RPMI7951 (cell line): ENCODE data around the gene RAB31. TPM values are rescaled to one million over a fixed set of nuclear protein-coding genes. Genes with fewer than 3 reads are reported as not detected.
"Not testable (repeated sequence)": the region's sequence is repeated elsewhere in the genome, so short reads cannot be mapped to it uniquely, and the experiment has no call there.

Experiments used
- DNase-seq: peaks from one replicate; pipeline ENCODE4 v3.0.0-alpha.2; 2012; ENCODE audit warnings: low read depth
- total RNA-seq: library from RNA; depleted of rRNA; stranded (reverse); fragments of >200 nt; shearing (Covaris generic); gene quantifications from 2 replicates; pipeline ENCODE4 v1.2.3, GENCODE V29; 2014; rRNA removed

The RAB31 gene
- 34.2 and 41.7 TPM in 2 replicates for total RNA-seq

- peak; percentile 71 for DNase-seq
Measured at GRCh38 chr18:9708057-9708433, at the start of gene RAB31. Gene RAB31 (plus strand): TSS chr18:9708301. CDS start chr18:9708406, 105 bp downstream.

GRCh38 chr18:9659499-9660375 is 48.4 kb upstream of the RAB31 start:
- DNase-seq: no peak

- no peak for DNase-seq
Measured at GRCh38 chr18:9661564-9661963, 46.5 kb upstream of the RAB31 start.

- no peak for DNase-seq
Measured at GRCh38 chr18:9663377-9663776, 44.7 kb upstream of the RAB31 start.

GRCh38 chr18:9665314-9665713 is 42.8 kb upstream of the RAB31 start:
- DNase-seq: no peak

GRCh38 chr18:9666548-9666947 is 41.6 kb upstream of the RAB31 start:
- no peak for DNase-seq

GRCh38 chr18:9669016-9669415 is 39.1 kb upstream of the RAB31 start:
- DNase-seq: no peak

GRCh38 chr18:9671214-9671613 is 36.9 kb upstream of the RAB31 start:
- DNase-seq: no peak

GRCh38 chr18:9673296-9674251 is 34.5 kb upstream of the RAB31 start:
- DNase-seq: peak; percentile 77

- DNase-seq: not testable (repeated sequence)
Measured at GRCh38 chr18:9678216-9678615, 29.9 kb upstream of the RAB31 start.

- DNase-seq: no peak
Measured at GRCh38 chr18:9679125-9679524, 29.0 kb upstream of the RAB31 start.

GRCh38 chr18:9681217-9681616 is 26.9 kb upstream of the RAB31 start:
- DNase-seq: no peak

GRCh38 chr18:9682572-9682971 is 25.5 kb upstream of the RAB31 start:
- no peak for DNase-seq

GRCh38 chr18:9683418-9684396 is 24.4 kb upstream of the RAB31 start:
- peak; percentile 79 for DNase-seq

- peak; percentile 62 for DNase-seq
Measured at GRCh38 chr18:9684881-9685614, 23.1 kb upstream of the RAB31 start.

- no peak for DNase-seq
Measured at GRCh38 chr18:9685615-9685890, 22.5 kb upstream of the RAB31 start.

GRCh38 chr18:9688036-9688741 is 19.9 kb upstream of the RAB31 start:
- DNase-seq: no peak

- no peak for DNase-seq
Measured at GRCh38 chr18:9689253-9689652, 18.8 kb upstream of the RAB31 start.

GRCh38 chr18:9690418-9691188 is 17.5 kb upstream of the RAB31 start:
- no peak for DNase-seq
